Sigmoid colon (tissue), 4 donors: Measurements from ENCODE around the gene PLEKHA6.

ENCODE experiments used
- EP300 ChIP-seq, 4 donors: sonication (generic); formaldehyde crosslinking; IDR thresholded peaks; one replicate each; pipeline ENCODE4 v1.6.1; 2017; ENCODE audit warnings: antibody characterized with exemption in 4 of 4
- TF ChIP-seq, protein P1 (sequence below), 4 experiments: fragments of 450-650 bp in 3 of 4; fragments of 200-600 bp in 1 of 4; IDR thresholded peaks; one replicate each; pipeline ENCODE4 v1.5.1; 2016 to 2019; ENCODE audit warnings: antibody characterized with exemption in 4 of 4, mild to moderate bottlenecking in 3 of 4, moderate library complexity in 2 of 4

DNA sequence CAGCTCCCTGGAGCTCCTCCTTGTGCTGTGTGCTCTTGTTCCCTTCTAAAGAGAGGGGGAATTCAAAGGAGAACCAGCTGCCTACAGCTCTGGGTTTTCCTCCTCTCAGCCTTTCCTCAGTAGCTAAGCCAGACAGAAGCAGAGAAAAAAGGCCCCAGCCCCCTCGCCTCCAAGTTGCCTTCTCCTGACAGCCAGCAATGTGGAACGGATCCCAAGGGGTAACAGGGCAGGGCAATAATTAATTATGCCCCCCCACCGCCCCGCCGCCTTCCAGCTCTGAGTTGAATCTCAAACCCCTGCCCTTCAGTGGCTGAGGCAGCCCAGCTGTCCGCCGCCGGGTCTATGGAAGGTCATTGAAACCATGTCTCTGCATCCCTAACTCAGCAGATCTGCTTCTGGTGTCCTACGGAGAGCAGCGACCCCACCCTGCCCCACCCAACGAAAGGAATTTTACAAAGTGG is 76.9 kb downstream of the PLEKHA6 start:
- no peak for TF ChIP-seq EP300 (IDR thresholded peaks at IDR 0.05)
- TF ChIP-seq, protein P1, sequence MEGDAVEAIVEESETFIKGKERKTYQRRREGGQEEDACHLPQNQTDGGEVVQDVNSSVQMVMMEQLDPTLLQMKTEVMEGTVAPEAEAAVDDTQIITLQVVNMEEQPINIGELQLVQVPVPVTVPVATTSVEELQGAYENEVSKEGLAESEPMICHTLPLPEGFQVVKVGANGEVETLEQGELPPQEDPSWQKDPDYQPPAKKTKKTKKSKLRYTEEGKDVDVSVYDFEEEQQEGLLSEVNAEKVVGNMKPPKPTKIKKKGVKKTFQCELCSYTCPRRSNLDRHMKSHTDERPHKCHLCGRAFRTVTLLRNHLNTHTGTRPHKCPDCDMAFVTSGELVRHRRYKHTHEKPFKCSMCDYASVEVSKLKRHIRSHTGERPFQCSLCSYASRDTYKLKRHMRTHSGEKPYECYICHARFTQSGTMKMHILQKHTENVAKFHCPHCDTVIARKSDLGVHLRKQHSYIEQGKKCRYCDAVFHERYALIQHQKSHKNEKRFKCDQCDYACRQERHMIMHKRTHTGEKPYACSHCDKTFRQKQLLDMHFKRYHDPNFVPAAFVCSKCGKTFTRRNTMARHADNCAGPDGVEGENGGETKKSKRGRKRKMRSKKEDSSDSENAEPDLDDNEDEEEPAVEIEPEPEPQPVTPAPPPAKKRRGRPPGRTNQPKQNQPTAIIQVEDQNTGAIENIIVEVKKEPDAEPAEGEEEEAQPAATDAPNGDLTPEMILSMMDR (IDR thresholded peaks at IDR 0.05): no peak
